ENCODE data around the gene CUBN.

GRCh38 chr10:16952610-16953009, 177.0 kb downstream of the CUBN start:
- TF ChIP-seq, protein P1, sequence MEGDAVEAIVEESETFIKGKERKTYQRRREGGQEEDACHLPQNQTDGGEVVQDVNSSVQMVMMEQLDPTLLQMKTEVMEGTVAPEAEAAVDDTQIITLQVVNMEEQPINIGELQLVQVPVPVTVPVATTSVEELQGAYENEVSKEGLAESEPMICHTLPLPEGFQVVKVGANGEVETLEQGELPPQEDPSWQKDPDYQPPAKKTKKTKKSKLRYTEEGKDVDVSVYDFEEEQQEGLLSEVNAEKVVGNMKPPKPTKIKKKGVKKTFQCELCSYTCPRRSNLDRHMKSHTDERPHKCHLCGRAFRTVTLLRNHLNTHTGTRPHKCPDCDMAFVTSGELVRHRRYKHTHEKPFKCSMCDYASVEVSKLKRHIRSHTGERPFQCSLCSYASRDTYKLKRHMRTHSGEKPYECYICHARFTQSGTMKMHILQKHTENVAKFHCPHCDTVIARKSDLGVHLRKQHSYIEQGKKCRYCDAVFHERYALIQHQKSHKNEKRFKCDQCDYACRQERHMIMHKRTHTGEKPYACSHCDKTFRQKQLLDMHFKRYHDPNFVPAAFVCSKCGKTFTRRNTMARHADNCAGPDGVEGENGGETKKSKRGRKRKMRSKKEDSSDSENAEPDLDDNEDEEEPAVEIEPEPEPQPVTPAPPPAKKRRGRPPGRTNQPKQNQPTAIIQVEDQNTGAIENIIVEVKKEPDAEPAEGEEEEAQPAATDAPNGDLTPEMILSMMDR (conservative IDR thresholded peaks at IDR 0.05) = no peak
- no peak for TF ChIP-seq EZH2 (IDR thresholded peaks at IDR 0.05; ENCODE audit: low read depth)
